ENCODE measurements around the gene BAZ1A. TPM values are rescaled to one million over a fixed set of nuclear protein-coding genes. Genes with fewer than 3 reads are reported as not detected.

The BAZ1A gene
- total RNA-seq: 26.9 and 32.3 TPM in 2 replicates

DNA sequence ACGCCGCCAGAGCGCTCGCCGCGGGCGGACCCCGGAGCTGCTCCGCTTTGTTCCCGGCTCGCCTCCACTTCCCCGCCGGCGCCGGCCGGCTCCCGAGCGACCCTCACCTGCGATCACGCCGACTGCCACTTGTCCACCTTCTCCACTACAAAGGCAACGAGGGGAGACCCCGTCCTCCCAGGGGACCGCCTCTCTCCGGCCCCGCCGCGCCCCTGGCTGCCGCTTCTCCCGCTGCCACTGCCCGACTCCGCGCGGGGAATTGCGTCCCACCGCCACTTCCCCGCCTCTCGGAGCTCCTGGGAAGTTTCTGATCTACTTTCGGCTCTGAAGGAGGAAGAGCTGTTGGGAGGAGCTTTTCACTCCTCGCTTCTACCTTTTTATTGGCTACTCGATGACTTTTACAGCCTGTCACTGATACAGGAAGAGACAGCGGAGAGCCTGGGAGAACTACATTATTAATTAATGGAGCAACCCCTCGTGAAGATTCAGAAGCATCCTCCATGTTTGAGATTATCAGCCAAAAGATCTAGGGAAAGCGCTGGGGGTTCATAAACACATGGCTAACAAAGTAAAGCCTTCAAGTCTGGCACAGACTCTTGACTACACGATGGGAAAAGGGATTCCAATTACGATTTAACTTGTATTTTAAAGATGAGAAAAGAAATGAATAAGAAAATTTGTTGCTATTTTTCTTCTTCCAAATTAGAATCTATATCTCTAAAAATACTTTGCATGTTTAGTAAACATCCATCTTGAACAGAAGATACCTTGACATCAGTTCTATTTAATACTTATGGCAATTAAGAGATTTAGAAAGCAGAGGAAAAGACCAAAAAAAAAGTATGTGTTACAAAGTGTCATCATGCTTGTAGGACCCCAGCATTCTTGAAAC is at the start of gene BAZ1A:
BAZ1A (minus strand) TSS at position 330 of the 892 bp plus-strand sequence. CDS start 756 bp downstream, outside the sequence.

GRCh38 chr14:34714320-34715126 is 160.6 kb downstream of the BAZ1A start, which contains the start of gene CFL2:
CFL2 (minus strand) TSS chr14:34714593; CDS start chr14:34714540, 53 bp downstream.

Other genes with a start within 250 kb of the BAZ1A start
- 133 and 141 TPM in 2 replicates for gene SNX6, start 245.2 kb downstream of the BAZ1A start, total RNA-seq
- 54.9 and 60.0 TPM in 2 replicates for gene CFL2, start 160.8 kb downstream of the BAZ1A start, total RNA-seq
- 48.8 and 68.9 TPM in 2 replicates for gene SRP54, start 107.6 kb upstream of the BAZ1A start, total RNA-seq
- gene FAM177A1, start 170.9 kb upstream of the BAZ1A start, total RNA-seq: 11.4 and 37.8 TPM in 2 replicates
- gene PPP2R3C, start 246.6 kb upstream of the BAZ1A start, total RNA-seq: 22.1 and 28.1 TPM in 2 replicates
- 13.3 and 30.9 TPM in 2 replicates for gene PRORP, start 247.2 kb upstream of the BAZ1A start, total RNA-seq